Measurements from ENCODE around the gene ARHGEF16. TPM values are rescaled to one million over a fixed set of nuclear protein-coding genes. Genes with fewer than 3 reads are reported as not detected.

ARHGEF16 gene
- total and polyA plus RNA-seq, 2 donors (not counting 1 experiment from before 2014, with no cell fraction given), result 0.13 to 0.22 TPM

GRCh38 chr1:3510136-3510955, 55.9 kb downstream of the ARHGEF16 start:
- intact Hi-C loops (cut with micrococcal nuclease), result no loop called here
- no peak overlapping the region for H3K27ac Mint-ChIP-seq
- peaks cover 35% of the 10 kb centered on the region for H4K20me1 ChIP-seq (ENCODE audit: control insufficient read depth, insufficient read depth, low read length, poor library complexity, severe bottlenecking)
- H3K4me3 ChIP-seq (ENCODE audit: control extremely low read depth in 1 of 5, extremely low read depth in 1 of 5, insufficient read depth in 1 of 5, low read depth in 2 of 5, low read length in 4 of 5), result no peak overlapping the region
- ATAC-seq (ENCODE audit: low read depth), result no peak
- H3K4me2 ChIP-seq (replicated peaks; ENCODE audit: low read depth, low read length, poor library complexity, severe bottlenecking), result no peak overlapping the region
- no peaks in the 10 kb centered on the region for H3K79me2 ChIP-seq (ENCODE audit: control insufficient read depth, insufficient read depth, low read length)
- no peak overlapping the region for H2AFZ ChIP-seq (ENCODE audit: insufficient read depth, low read depth, low read length, poor library complexity, severe bottlenecking)
- POLR2A ChIA-PET, result no interaction called here
- no peaks in the 10 kb centered on the region for H3K4me1 ChIP-seq (ENCODE audit: control insufficient read depth in 2 of 2, insufficient read depth in 2 of 2, low read length in 2 of 2)
- CTCF ChIA-PET, result no interaction called here
- H3K4me1 Mint-ChIP-seq, result no peaks in the 10 kb centered on the region
- H3K27me3 ChIP-seq (replicated peaks in 1 of 4; ENCODE audit: control extremely low read depth in 1 of 4, control insufficient read depth in 3 of 4, insufficient read depth in 4 of 4, low read length in 3 of 4), result no peaks in the 10 kb centered on the region
- no peak for TF ChIP-seq EZH2 (IDR thresholded peaks at IDR 0.05; ENCODE audit: borderline replicate concordance, insufficient read depth, low read depth, low read length, poor library complexity, severe bottlenecking)
- no peak for TF ChIP-seq CTCF (IDR thresholded peaks at IDR 0.05)
- no peaks in the 10 kb centered on the region for H3K36me3 ChIP-seq (replicated peaks in 1 of 2; ENCODE audit: control extremely low read depth in 1 of 2, control insufficient read depth in 1 of 2, extremely low read depth in 1 of 2, insufficient read depth in 2 of 2, low read length in 1 of 2)
- H3K27ac ChIP-seq (ENCODE audit: low read length in 2 of 2), result no peak overlapping the region
- WGBS (ENCODE audit: insufficient coverage), result 86% methylated on average over 32 of the region's 32 CpGs
- no peak overlapping the region for H3K9ac ChIP-seq (ENCODE audit: low read length)
- DNase-seq, result no peak
- H3K9me3 Mint-ChIP-seq (ENCODE audit: insufficient read depth), result no peaks in the 10 kb centered on the region
- peaks cover 0 to 6% (median 0%) of the 10 kb centered on the region in 3 donors for H3K9me3 ChIP-seq (ENCODE audit: control extremely low read depth in 1 of 3, control insufficient read depth in 2 of 3, insufficient read depth in 1 of 3, low read length in 2 of 3)
- no peaks in the 10 kb centered on the region for H3K27me3 Mint-ChIP-seq
- no peak overlapping the region for H3K4me3 Mint-ChIP-seq

- ChIA-PET POLR2A (no interaction called here), CTCF (no interaction called here)
- H3K27ac Mint-ChIP-seq, result no peak overlapping the region
- 89% methylated on average over 12 of the region's 12 CpGs for WGBS (ENCODE audit: insufficient coverage)
- H3K9ac ChIP-seq (ENCODE audit: low read length), result no peak overlapping the region
- intact Hi-C loops (cut with micrococcal nuclease), result no loop called here
- no peak for DNase-seq
- no peaks in the 10 kb centered on the region for H3K9me3 Mint-ChIP-seq (ENCODE audit: insufficient read depth)
- no peak for ATAC-seq (ENCODE audit: low read depth)
- peaks cover 41% of the 10 kb centered on the region for H4K20me1 ChIP-seq (ENCODE audit: control insufficient read depth, insufficient read depth, low read length, poor library complexity, severe bottlenecking)
- no peaks in the 10 kb centered on the region for H3K4me1 Mint-ChIP-seq
- H3K27me3 ChIP-seq (replicated peaks in 1 of 4; ENCODE audit: control extremely low read depth in 1 of 4, control insufficient read depth in 3 of 4, insufficient read depth in 4 of 4, low read length in 3 of 4), result no peaks in the 10 kb centered on the region
- peaks cover 0 to 6% (median 0%) of the 10 kb centered on the region in 3 donors for H3K9me3 ChIP-seq (ENCODE audit: control extremely low read depth in 1 of 3, control insufficient read depth in 2 of 3, insufficient read depth in 1 of 3, low read length in 2 of 3)
- H3K79me2 ChIP-seq (ENCODE audit: control insufficient read depth, insufficient read depth, low read length), result no peaks in the 10 kb centered on the region
- H3K4me3 Mint-ChIP-seq, result no peak overlapping the region
- no peak overlapping the region for H2AFZ ChIP-seq (ENCODE audit: insufficient read depth, low read depth, low read length, poor library complexity, severe bottlenecking)
- H3K27me3 Mint-ChIP-seq, result no peaks in the 10 kb centered on the region
- no peaks in the 10 kb centered on the region for H3K36me3 ChIP-seq (replicated peaks in 1 of 2; ENCODE audit: control extremely low read depth in 1 of 2, control insufficient read depth in 1 of 2, extremely low read depth in 1 of 2, insufficient read depth in 2 of 2, low read length in 1 of 2)
- no peak overlapping the region for H3K27ac ChIP-seq (ENCODE audit: low read length in 2 of 2)
- no peak overlapping the region for H3K4me3 ChIP-seq (ENCODE audit: control extremely low read depth in 1 of 5, extremely low read depth in 1 of 5, insufficient read depth in 1 of 5, low read depth in 2 of 5, low read length in 4 of 5)
- no peaks in the 10 kb centered on the region for H3K4me1 ChIP-seq (ENCODE audit: control insufficient read depth in 2 of 2, insufficient read depth in 2 of 2, low read length in 2 of 2)
- no peak overlapping the region for H3K4me2 ChIP-seq (replicated peaks; ENCODE audit: low read depth, low read length, poor library complexity, severe bottlenecking)
- TF ChIP-seq EZH2 (IDR thresholded peaks at IDR 0.05; ENCODE audit: borderline replicate concordance, insufficient read depth, low read depth, low read length, poor library complexity, severe bottlenecking) (no peak), CTCF (IDR thresholded peaks at IDR 0.05) (no peak)
These were observed 56.4 kb downstream of the ARHGEF16 start for GRCh38 chr1:3510956-3511250.
